HepG2 (cell line): ENCODE results near the gene VWA3A. TPM values are rescaled to one million over a fixed set of nuclear protein-coding genes. Genes with fewer than 3 reads are reported as not detected.
A peak's percentile ranks its signal among the peaks of the same experiment; 100 is the strongest.

Experiments used
- FOXJ3 ChIP-seq: sonication (generic); formaldehyde crosslinking; IDR thresholded peaks from 2 replicates; pipeline ENCODE4 v1.4.0; 2020; ENCODE audit warnings: missing genetic modification reagents, mild to moderate bottlenecking, borderline replicate concordance
- GATAD1 ChIP-seq: IDR thresholded peaks from 2 replicates; pipeline ENCODE4 v1.6.1; 2016; ENCODE audit warnings: missing genetic modification reagents, missing compliant biosample characterization
- HCFC1 ChIP-seq: fragments of 150-350 bp; IDR thresholded peaks from 2 replicates; pipeline ENCODE4 v1.6.1; 2014; ENCODE audit warnings: low read depth, low read length
- HOXA5 ChIP-seq: sonication (generic); formaldehyde crosslinking; IDR thresholded peaks from 2 replicates; pipeline ENCODE4 v1.4.0; 2020; ENCODE audit warnings: missing genetic modification reagents
- NBN ChIP-seq: fragments of 450-650 bp; conservative IDR thresholded peaks from 2 replicates; pipeline ENCODE4 v1.6.1; 2017
- PHF8 ChIP-seq: sonication (generic); formaldehyde crosslinking; IDR thresholded peaks from 2 replicates; pipeline ENCODE4 v1.5.0; 2020; ENCODE audit warnings: missing genetic modification reagents
- TARDBP ChIP-seq: sonication (generic); formaldehyde crosslinking; IDR thresholded peaks from 2 replicates; pipeline ENCODE4 v1.8.0; 2022; ENCODE audit warnings: mild to moderate bottlenecking, missing genetic modification reagents
- U2AF1 ChIP-seq: fragments of 200-400 bp; formaldehyde crosslinking; optimal IDR thresholded peaks from 2 replicates; pipeline ENCODE3; 2017; ENCODE audit warnings: mild to moderate bottlenecking, low read depth, low read length
- ZNF567 ChIP-seq: sonication (generic); formaldehyde crosslinking; IDR thresholded peaks from 2 replicates; pipeline ENCODE4 v1.8.1; 2023; ENCODE audit warnings: mild to moderate bottlenecking, missing genetic modification reagents, borderline replicate concordance
- ZNF619 ChIP-seq: sonication (generic); formaldehyde crosslinking; IDR thresholded peaks from 2 replicates; pipeline ENCODE4 v1.4.0; 2020; ENCODE audit warnings: mild to moderate bottlenecking, missing genetic modification reagents
- ZNF766 ChIP-seq: sonication (generic); formaldehyde crosslinking; IDR thresholded peaks from 2 replicates; pipeline ENCODE4 v1.5.0; 2020; ENCODE audit warnings: missing genetic modification reagents, borderline replicate concordance
- polyA plus RNA-seq, 8 experiments: library from polyadenylated mRNA; depleted of rRNA in 3 of 8; stranded (reverse) in 7 of 8; unstranded in 1 of 8; fragments of >200 nt; fragmentation: Illumina TruSeq in 4 of 8; extraction: Trizol in 4 of 8; gene quantifications; 2 replicates each; pipeline versions ENCODE4 v1.2.1 to v1.2.3, GENCODE V29; 2011 to 2016; ENCODE audit warnings: low read depth in 4 of 8, missing spikeins in 1 of 8, mixed read lengths in 1 of 8; ENCODE audit not compliant: insufficient read depth in 1 of 8
- total RNA-seq, 5 experiments: library from RNA; depleted of rRNA; stranded (reverse); fragments of >200 nt; fragmentation: Illumina TruSeq; extraction: Trizol; gene quantifications; 2 replicates each; pipeline ENCODE4 v1.2.3, GENCODE V29; 2016; ENCODE audit warnings: low read depth in 1 of 5
- TF ChIP-seq, protein P1 (sequence below): sonication (generic); formaldehyde crosslinking; IDR thresholded peaks from 2 replicates; pipeline ENCODE4 v1.8.0; 2022; ENCODE audit warnings: mild to moderate bottlenecking, missing genetic modification reagents
- TF ChIP-seq, protein P2 (sequence below): sonication (generic); formaldehyde crosslinking; conservative IDR thresholded peaks from 2 replicates; pipeline ENCODE4 v1.8.1; 2023; ENCODE audit warnings: missing genetic modification reagents
- TF ChIP-seq, protein P3 (sequence below): sonication (generic); formaldehyde crosslinking; IDR thresholded peaks from 2 replicates; pipeline ENCODE4 v1.8.0; 2023; ENCODE audit warnings: mild to moderate bottlenecking, missing genetic modification reagents
- TF ChIP-seq, protein P4 (sequence below): sonication (generic); formaldehyde crosslinking; IDR thresholded peaks from 2 replicates; pipeline ENCODE4 v1.5.1; 2020; ENCODE audit warnings: mild to moderate bottlenecking, missing genetic modification reagents, moderate library complexity

VWA3A gene
- total and polyA plus RNA-seq, 2 of the 13 experiments (the other 11 are each of a cell fraction or from before 2014, with no cell fraction given): 0.03 to 0.07 TPM

DNA sequence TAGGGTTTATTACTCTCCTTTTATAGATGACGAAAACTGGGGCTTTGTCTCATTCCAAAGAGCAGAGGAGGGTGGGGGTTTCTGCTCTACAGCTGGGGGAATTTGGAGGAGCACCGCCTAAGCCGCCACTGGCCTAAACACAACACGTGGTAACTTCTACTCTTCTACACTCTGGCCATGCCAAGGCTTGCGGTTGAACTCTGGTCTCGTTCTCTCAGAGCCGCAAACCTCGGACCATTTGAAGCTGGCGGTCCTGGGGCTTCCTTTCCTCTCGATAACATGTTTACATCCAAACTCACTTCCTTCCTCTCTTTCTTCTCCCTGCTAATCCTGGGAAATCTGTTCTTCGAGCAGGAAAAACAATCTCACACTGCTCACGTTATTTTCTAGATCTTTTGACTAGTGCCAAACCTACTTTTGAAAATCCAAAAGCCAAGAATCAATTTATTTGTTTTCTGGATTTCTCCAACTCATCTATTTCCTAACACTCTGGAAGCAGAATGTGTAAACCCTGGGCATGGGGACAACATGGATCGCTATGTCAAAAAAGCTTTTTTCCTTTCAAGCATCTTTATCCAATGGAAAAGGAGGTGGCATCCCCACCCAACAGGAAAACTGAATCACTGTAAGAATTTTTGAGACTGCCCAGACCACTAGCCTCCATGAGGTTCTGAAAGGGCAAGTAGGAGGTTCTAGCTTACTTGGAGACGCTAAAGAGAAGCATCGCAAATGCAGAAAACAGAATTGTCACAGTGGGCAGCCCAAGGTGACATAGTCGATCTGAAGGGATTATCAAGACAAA, 100.1 kb downstream of the VWA3A start (continued):
- TF ChIP-seq, protein P1, sequence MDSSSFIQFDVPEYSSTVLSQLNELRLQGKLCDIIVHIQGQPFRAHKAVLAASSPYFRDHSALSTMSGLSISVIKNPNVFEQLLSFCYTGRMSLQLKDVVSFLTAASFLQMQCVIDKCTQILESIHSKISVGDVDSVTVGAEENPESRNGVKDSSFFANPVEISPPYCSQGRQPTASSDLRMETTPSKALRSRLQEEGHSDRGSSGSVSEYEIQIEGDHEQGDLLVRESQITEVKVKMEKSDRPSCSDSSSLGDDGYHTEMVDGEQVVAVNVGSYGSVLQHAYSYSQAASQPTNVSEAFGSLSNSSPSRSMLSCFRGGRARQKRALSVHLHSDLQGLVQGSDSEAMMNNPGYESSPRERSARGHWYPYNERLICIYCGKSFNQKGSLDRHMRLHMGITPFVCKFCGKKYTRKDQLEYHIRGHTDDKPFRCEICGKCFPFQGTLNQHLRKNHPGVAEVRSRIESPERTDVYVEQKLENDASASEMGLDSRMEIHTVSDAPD (CRISPR knock-in tag): peak; percentile 88; the same call in 1 of the 2 replicates
- TF ChIP-seq ZNF766 (CRISPR knock-in tag) (peak; percentile 88), TARDBP (CRISPR knock-in tag) (peak; percentile 98), NBN (no peak), HOXA5 (CRISPR knock-in tag) (peak; percentile 96), GATAD1 (CRISPR knock-in tag) (peak; percentile 73; the same call in 1 of the 2 replicates), ZNF567 (CRISPR knock-in tag) (no peak), U2AF1 (no peak), ZNF619 (no peak), HCFC1 (no peak), FOXJ3 (CRISPR knock-in tag) (peak; percentile 85; the same call in 1 of the 2 replicates), PHF8 (peak; percentile 68)
- TF ChIP-seq, protein P2, sequence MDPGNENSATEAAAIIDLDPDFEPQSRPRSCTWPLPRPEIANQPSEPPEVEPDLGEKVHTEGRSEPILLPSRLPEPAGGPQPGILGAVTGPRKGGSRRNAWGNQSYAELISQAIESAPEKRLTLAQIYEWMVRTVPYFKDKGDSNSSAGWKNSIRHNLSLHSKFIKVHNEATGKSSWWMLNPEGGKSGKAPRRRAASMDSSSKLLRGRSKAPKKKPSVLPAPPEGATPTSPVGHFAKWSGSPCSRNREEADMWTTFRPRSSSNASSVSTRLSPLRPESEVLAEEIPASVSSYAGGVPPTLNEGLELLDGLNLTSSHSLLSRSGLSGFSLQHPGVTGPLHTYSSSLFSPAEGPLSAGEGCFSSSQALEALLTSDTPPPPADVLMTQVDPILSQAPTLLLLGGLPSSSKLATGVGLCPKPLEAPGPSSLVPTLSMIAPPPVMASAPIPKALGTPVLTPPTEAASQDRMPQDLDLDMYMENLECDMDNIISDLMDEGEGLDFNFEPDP (CRISPR knock-in tag): no peak
- TF ChIP-seq, protein P3, sequence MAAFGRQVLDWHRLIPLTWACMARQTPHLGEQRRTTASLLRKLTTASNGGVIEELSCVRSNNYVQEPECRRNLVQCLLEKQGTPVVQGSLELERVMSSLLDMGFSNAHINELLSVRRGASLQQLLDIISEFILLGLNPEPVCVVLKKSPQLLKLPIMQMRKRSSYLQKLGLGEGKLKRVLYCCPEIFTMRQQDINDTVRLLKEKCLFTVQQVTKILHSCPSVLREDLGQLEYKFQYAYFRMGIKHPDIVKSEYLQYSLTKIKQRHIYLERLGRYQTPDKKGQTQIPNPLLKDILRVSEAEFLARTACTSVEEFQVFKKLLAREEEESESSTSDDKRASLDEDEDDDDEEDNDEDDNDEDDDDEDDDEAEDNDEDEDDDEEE: peak; percentile 82
- TF ChIP-seq, protein P4, sequence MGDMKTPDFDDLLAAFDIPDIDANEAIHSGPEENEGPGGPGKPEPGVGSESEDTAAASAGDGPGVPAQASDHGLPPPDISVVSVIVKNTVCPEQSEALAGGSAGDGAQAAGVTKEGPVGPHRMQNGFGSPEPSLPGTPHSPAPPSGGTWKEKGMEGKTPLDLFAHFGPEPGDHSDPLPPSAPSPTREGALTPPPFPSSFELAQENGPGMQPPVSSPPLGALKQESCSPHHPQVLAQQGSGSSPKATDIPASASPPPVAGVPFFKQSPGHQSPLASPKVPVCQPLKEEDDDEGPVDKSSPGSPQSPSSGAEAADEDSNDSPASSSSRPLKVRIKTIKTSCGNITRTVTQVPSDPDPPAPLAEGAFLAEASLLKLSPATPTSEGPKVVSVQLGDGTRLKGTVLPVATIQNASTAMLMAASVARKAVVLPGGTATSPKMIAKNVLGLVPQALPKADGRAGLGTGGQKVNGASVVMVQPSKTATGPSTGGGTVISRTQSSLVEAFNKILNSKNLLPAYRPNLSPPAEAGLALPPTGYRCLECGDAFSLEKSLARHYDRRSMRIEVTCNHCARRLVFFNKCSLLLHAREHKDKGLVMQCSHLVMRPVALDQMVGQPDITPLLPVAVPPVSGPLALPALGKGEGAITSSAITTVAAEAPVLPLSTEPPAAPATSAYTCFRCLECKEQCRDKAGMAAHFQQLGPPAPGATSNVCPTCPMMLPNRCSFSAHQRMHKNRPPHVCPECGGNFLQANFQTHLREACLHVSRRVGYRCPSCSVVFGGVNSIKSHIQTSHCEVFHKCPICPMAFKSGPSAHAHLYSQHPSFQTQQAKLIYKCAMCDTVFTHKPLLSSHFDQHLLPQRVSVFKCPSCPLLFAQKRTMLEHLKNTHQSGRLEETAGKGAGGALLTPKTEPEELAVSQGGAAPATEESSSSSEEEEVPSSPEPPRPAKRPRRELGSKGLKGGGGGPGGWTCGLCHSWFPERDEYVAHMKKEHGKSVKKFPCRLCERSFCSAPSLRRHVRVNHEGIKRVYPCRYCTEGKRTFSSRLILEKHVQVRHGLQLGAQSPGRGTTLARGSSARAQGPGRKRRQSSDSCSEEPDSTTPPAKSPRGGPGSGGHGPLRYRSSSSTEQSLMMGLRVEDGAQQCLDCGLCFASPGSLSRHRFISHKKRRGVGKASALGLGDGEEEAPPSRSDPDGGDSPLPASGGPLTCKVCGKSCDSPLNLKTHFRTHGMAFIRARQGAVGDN (CRISPR knock-in tag): peak; percentile 80
